ENCODE measurements around the gene MACROD1. TPM values are rescaled to one million over a fixed set of nuclear protein-coding genes. Genes with fewer than 3 reads are reported as not detected.

The MACROD1 gene
- polyA plus RNA-seq, 2 donors = 25.6 to 75.6 TPM

- H3K36me3 ChIP-seq (ENCODE audit: control insufficient read depth in 2 of 2, insufficient read depth in 2 of 2, low read length in 1 of 2) = peaks cover 0 to 5% of the 10 kb centered on the region in 2 donors
- H3K4me1 ChIP-seq (ENCODE audit: control insufficient read depth in 2 of 2, insufficient read depth in 2 of 2, low read length in 1 of 2) = peaks cover 0 to 3% of the 10 kb centered on the region in 2 donors
- no peaks in the 10 kb centered on the region for H3K9me3 ChIP-seq (ENCODE audit: control insufficient read depth in 2 of 2, insufficient read depth in 1 of 2, low read depth in 1 of 2, low read length in 1 of 2)
- no peak overlapping the region for H3K27ac ChIP-seq (ENCODE audit: low read depth in 2 of 2, low read length in 1 of 2)
- H3K4me3 ChIP-seq (ENCODE audit: low read depth in 1 of 2, low read length in 2 of 2) = no peak overlapping the region
- no peaks in the 10 kb centered on the region for H3K27me3 ChIP-seq (ENCODE audit: control insufficient read depth in 1 of 2, insufficient read depth in 2 of 2, low read length in 2 of 2)
- WGBS, 2 donors = 91 to 92% methylated on average over 14 of the region's 14 CpGs
These were observed 9.5 kb downstream of the MACROD1 start for GRCh38 chr11:64156235-64157011.

- H3K36me3 ChIP-seq (ENCODE audit: control insufficient read depth in 2 of 2, insufficient read depth in 2 of 2, low read length in 1 of 2) = peaks cover 0 to 7% of the 10 kb centered on the region in 2 donors
- 52 to 56% methylated on average over 8 of the region's 8 CpGs for WGBS, 2 donors
- H3K27ac ChIP-seq (ENCODE audit: low read depth in 2 of 2, low read length in 1 of 2) = no peak overlapping the region
- no peaks in the 10 kb centered on the region for H3K9me3 ChIP-seq (ENCODE audit: control insufficient read depth in 2 of 2, insufficient read depth in 1 of 2, low read depth in 1 of 2, low read length in 1 of 2)
- no peaks in the 10 kb centered on the region for H3K27me3 ChIP-seq (ENCODE audit: control insufficient read depth in 1 of 2, insufficient read depth in 2 of 2, low read length in 2 of 2)
- H3K4me3 ChIP-seq (ENCODE audit: low read depth in 1 of 2, low read length in 2 of 2) = no peak overlapping the region
- peaks cover 0 to 3% of the 10 kb centered on the region in 2 donors for H3K4me1 ChIP-seq (ENCODE audit: control insufficient read depth in 2 of 2, insufficient read depth in 2 of 2, low read length in 1 of 2)
These were observed 12.1 kb downstream of the MACROD1 start for GRCh38 chr11:64153812-64154211.

DNA sequence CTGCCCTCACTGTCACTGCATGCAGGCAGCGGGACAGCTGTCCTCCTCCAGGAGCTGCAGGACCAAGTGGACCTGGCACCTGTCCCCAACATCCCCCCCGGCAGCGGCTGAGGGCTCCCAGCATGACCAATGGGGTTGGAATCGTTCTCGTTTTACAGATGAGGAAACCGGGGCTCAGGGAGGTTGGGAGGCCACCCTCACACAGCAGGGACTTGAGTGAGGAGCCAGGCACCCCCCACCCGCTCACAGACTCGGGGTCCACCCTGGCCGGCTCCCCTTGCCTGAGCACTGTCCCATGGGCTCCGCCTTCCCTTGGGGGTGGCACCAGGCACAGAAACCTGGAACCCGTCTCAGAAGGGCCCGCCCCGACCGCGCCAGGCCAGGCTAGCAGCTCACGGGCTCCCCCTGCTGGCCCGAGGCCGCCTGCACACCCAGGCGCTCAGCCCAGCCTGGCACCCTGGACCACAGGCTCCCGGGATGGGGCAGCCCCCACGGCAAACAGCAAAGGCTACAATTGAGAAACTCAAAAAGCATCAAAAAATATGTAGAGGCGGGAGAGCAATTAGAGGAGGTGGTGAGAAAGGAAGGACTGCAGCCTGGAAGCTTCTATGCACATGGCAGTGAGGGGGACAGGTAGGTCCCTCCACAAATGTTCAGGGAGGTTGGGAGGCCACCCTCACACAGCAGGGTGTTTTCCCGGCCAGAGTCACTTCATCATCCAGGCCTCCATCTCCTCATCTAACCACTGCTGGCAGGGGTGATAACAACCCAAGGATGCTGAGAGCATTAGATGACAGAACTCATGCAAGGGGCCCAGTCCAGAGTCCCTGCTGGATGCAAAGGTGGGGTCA lies 12.8 kb downstream of the MACROD1 start:
- Histone ChIP-seq H3K27me3 (ENCODE audit: control insufficient read depth in 1 of 2, insufficient read depth in 2 of 2, low read length in 2 of 2) (no peaks in the 10 kb centered on the region), H3K4me3 (ENCODE audit: low read depth in 1 of 2, low read length in 2 of 2) (no peak overlapping the region), H3K4me1 (ENCODE audit: control insufficient read depth in 2 of 2, insufficient read depth in 2 of 2, low read length in 1 of 2) (peaks cover 0 to 3% of the 10 kb centered on the region in 2 donors), H3K9me3 (ENCODE audit: control insufficient read depth in 2 of 2, insufficient read depth in 1 of 2, low read depth in 1 of 2, low read length in 1 of 2) (no peaks in the 10 kb centered on the region), H3K36me3 (ENCODE audit: control insufficient read depth in 2 of 2, insufficient read depth in 2 of 2, low read length in 1 of 2) (peaks cover 0 to 7% of the 10 kb centered on the region in 2 donors), H3K27ac (ENCODE audit: low read depth in 2 of 2, low read length in 1 of 2) (no peak overlapping the region)
- WGBS, 2 donors = 18% methylated on average over 23 of the region's 23 CpGs

DNA sequence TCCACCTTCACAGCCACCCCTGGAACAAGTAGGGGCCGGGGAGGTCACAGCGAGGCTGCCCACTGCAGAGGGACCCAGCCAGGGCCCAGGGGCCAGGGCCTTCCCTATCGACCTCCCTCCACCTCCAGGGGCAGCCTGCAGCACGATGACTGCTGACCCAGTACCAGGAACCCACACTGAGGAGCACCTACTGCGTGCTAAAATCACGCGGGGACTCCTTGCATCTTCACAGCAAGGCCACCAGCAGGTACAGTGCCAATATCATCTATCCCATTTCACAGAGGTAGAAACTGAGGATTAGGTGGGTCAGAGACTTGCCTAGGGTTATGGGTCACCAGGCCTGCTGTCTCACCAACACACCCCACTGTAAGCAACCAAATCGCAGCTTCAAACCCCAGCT lies 14.6 kb downstream of the MACROD1 start:
- WGBS, 2 donors = 88 to 93% methylated on average over 8 of the region's 8 CpGs
- Histone ChIP-seq H3K9me3 (ENCODE audit: control insufficient read depth in 2 of 2, insufficient read depth in 1 of 2, low read depth in 1 of 2, low read length in 1 of 2) (no peaks in the 10 kb centered on the region), H3K27me3 (ENCODE audit: control insufficient read depth in 1 of 2, insufficient read depth in 2 of 2, low read length in 2 of 2) (no peaks in the 10 kb centered on the region), H3K36me3 (ENCODE audit: control insufficient read depth in 2 of 2, insufficient read depth in 2 of 2, low read length in 1 of 2) (peaks cover 0 to 2% of the 10 kb centered on the region in 2 donors), H3K4me3 (ENCODE audit: low read depth in 1 of 2, low read length in 2 of 2) (no peak overlapping the region), H3K4me1 (ENCODE audit: control insufficient read depth in 2 of 2, insufficient read depth in 2 of 2, low read length in 1 of 2) (peaks cover 0 to 3% of the 10 kb centered on the region in 2 donors), H3K27ac (ENCODE audit: low read depth in 2 of 2, low read length in 1 of 2) (no peak overlapping the region)

GRCh38 chr11:64150481-64151239 lies 15.3 kb downstream of the MACROD1 start:
- Histone ChIP-seq H3K27me3 (ENCODE audit: control insufficient read depth in 1 of 2, insufficient read depth in 2 of 2, low read length in 2 of 2) (no peaks in the 10 kb centered on the region), H3K4me3 (ENCODE audit: low read depth in 1 of 2, low read length in 2 of 2) (no peak overlapping the region), H3K9me3 (ENCODE audit: control insufficient read depth in 2 of 2, insufficient read depth in 1 of 2, low read depth in 1 of 2, low read length in 1 of 2) (no peaks in the 10 kb centered on the region), H3K27ac (ENCODE audit: low read depth in 2 of 2, low read length in 1 of 2) (no peak overlapping the region), H3K4me1 (ENCODE audit: control insufficient read depth in 2 of 2, insufficient read depth in 2 of 2, low read length in 1 of 2) (peaks cover 0 to 3% of the 10 kb centered on the region in 2 donors), H3K36me3 (ENCODE audit: control insufficient read depth in 2 of 2, insufficient read depth in 2 of 2, low read length in 1 of 2) (peaks cover 0 to 2% of the 10 kb centered on the region in 2 donors)
- WGBS, 2 donors = 68 to 83% methylated on average over 24 of the region's 24 CpGs

DNA sequence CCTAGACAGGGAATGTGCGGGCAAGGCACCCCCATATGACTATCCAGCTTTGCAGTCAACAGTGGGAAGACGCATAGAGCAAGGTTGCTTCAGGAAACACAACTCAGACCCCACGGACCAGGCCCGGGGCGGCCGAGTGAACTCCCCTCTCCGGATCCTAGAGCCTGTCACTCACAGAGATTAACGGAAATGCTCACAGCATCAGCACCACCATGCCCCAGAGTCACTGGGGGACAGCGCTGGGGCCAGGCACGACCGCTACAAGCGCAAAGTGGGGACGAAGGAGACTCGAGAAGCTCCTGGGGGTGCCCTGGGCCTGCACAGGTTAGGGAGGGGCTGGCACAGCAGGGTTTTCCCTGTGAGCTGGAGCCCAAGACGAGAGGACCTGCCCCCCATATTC lies 15.9 kb downstream of the MACROD1 start:
- WGBS, 2 donors = 89 to 91% methylated on average over 15 of the region's 15 CpGs
- Histone ChIP-seq H3K27me3 (ENCODE audit: control insufficient read depth in 1 of 2, insufficient read depth in 2 of 2, low read length in 2 of 2) (no peaks in the 10 kb centered on the region), H3K9me3 (ENCODE audit: control insufficient read depth in 2 of 2, insufficient read depth in 1 of 2, low read depth in 1 of 2, low read length in 1 of 2) (no peaks in the 10 kb centered on the region), H3K4me1 (ENCODE audit: control insufficient read depth in 2 of 2, insufficient read depth in 2 of 2, low read length in 1 of 2) (peaks cover 0 to 3% of the 10 kb centered on the region in 2 donors), H3K36me3 (ENCODE audit: control insufficient read depth in 2 of 2, insufficient read depth in 2 of 2, low read length in 1 of 2) (peaks cover 0 to 2% of the 10 kb centered on the region in 2 donors), H3K4me3 (ENCODE audit: low read depth in 1 of 2, low read length in 2 of 2) (no peak overlapping the region), H3K27ac (ENCODE audit: low read depth in 2 of 2, low read length in 1 of 2) (no peak overlapping the region)

DNA sequence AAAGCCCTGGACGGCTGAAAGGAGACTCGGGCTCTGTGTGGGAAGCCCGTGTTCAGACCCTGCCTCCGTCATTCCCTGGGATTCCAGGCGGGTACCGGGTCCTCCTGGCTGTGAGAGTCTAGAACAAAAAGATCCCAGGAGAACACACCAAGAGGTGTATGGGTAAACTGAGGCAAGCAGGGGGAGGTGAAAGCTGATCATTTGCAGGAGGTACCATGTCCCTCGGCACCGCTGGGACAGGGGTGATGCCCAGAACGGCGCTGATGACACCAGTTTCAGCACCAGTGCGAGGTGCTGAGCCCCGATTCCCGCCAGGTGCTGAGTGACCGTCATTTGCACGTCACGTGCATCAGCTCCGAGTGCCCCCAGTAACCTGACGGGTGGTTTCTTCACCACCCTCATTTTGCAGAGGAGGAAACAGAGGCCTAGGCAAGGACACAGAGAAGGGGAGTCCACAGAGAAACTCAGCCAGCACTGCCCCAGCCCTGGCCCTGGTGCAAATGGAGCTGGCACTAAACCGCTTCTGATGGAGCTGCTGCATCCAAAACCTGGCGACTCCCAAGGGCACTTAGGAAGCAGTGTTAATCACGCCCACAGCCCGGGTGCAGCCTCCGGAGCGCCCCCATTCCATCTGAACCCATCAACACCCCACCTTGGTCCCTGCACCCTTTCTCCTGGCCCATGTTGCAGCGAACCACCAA lies 16.8 kb downstream of the MACROD1 start:
- H3K27ac ChIP-seq (ENCODE audit: low read depth in 2 of 2, low read length in 1 of 2) = no peak overlapping the region
- 75 to 76% methylated on average over 25 of the region's 25 CpGs for WGBS, 2 donors
- H3K4me3 ChIP-seq (ENCODE audit: low read depth in 1 of 2, low read length in 2 of 2) = no peak overlapping the region
- peaks cover 0 to 2% of the 10 kb centered on the region in 2 donors for H3K36me3 ChIP-seq (ENCODE audit: control insufficient read depth in 2 of 2, insufficient read depth in 2 of 2, low read length in 1 of 2)
- no peaks in the 10 kb centered on the region for H3K27me3 ChIP-seq (ENCODE audit: control insufficient read depth in 1 of 2, insufficient read depth in 2 of 2, low read length in 2 of 2)
- H3K4me1 ChIP-seq (ENCODE audit: control insufficient read depth in 2 of 2, insufficient read depth in 2 of 2, low read length in 1 of 2) = peaks cover 0 to 3% of the 10 kb centered on the region in 2 donors
- no peaks in the 10 kb centered on the region for H3K9me3 ChIP-seq (ENCODE audit: control insufficient read depth in 2 of 2, insufficient read depth in 1 of 2, low read depth in 1 of 2, low read length in 1 of 2)

GRCh38 chr11:64148226-64148916 lies 17.5 kb downstream of the MACROD1 start:
- Histone ChIP-seq H3K4me1 (ENCODE audit: control insufficient read depth in 2 of 2, insufficient read depth in 2 of 2, low read length in 1 of 2) (peaks cover 0 to 3% of the 10 kb centered on the region in 2 donors), H3K4me3 (ENCODE audit: low read depth in 1 of 2, low read length in 2 of 2) (no peak overlapping the region), H3K27ac (ENCODE audit: low read depth in 2 of 2, low read length in 1 of 2) (no peak overlapping the region), H3K9me3 (ENCODE audit: control insufficient read depth in 2 of 2, insufficient read depth in 1 of 2, low read depth in 1 of 2, low read length in 1 of 2) (no peaks in the 10 kb centered on the region), H3K27me3 (ENCODE audit: control insufficient read depth in 1 of 2, insufficient read depth in 2 of 2, low read length in 2 of 2) (no peaks in the 10 kb centered on the region), H3K36me3 (ENCODE audit: control insufficient read depth in 2 of 2, insufficient read depth in 2 of 2, low read length in 1 of 2) (peaks cover 0 to 2% of the 10 kb centered on the region in 2 donors)
- WGBS, 2 donors = 14 to 20% methylated on average over 19 of the region's 19 CpGs
